GM19397 (cell line): ENCODE results near the gene TGFA.
"Not testable (repeated sequence)": the region's sequence is repeated elsewhere in the genome, so short reads cannot be mapped to it uniquely, and the experiment has no call there.

ENCODE experiments used
- ATAC-seq: cut with Tn5 transposase; IDR thresholded peaks from one replicate; pipeline ENCODE4 v1.9.1; 2021; ENCODE audit warnings: mild to moderate bottlenecking, moderate library complexity; ENCODE audit not compliant: unreplicated experiment

Gene TGFA

DNA sequence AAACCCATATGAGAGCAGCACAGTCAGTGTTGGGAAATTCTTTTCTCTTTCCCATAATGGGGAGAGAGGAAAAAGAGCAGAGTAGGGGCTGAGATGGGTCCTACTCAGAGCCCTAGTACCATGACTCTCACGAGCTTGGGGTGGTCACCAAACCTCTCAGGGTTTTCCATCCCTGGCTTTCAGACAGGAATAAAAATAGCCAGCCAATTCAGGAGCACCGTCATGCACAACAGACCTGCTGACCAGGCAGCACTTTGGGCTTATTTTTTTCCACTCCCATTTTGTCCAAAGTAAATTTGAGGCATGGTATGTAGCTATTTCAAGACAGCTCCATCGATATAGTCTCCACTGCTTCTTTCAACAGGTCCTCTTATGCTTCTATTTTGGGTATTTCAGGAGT is 86.4 kb downstream of the TGFA start:
- no peak for ATAC-seq

GRCh38 chr2:70466647-70467046 is 87.0 kb downstream of the TGFA start:
- ATAC-seq = not testable (repeated sequence)

DNA sequence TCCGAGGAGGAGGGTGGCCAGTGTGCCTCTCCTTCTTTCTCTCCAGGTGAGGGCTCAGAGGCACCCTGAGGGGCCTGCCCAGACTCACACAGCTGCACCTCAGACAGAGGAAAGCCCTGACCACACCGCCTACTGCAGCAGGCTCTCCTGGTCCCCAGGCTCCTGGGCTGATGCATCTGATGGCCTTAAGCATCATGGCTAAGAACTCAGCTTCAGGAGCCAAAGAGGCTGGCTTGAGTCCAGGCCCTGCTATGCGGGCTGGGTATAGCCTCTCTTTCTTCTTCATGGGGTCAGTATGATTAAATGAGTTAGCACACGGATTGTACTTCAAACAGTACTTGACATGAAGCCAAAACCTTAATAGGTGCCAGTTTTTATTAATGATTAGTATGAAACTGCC is 89.6 kb downstream of the TGFA start:
- no peak for ATAC-seq

GRCh38 chr2:70463581-70463980 is 90.0 kb downstream of the TGFA start:
- no peak for ATAC-seq

- no peak for ATAC-seq
Measured at GRCh38 chr2:70461981-70462876, 91.4 kb downstream of the TGFA start.

GRCh38 chr2:70461414-70461813 is 92.2 kb downstream of the TGFA start:
- no peak for ATAC-seq

- no peak for ATAC-seq
Measured at GRCh38 chr2:70460333-70460732, 93.3 kb downstream of the TGFA start.

GRCh38 chr2:70458661-70459060 is 95.0 kb downstream of the TGFA start:
- ATAC-seq = no peak

GRCh38 chr2:70456585-70457495 is 96.8 kb downstream of the TGFA start:
- no peak for ATAC-seq

DNA sequence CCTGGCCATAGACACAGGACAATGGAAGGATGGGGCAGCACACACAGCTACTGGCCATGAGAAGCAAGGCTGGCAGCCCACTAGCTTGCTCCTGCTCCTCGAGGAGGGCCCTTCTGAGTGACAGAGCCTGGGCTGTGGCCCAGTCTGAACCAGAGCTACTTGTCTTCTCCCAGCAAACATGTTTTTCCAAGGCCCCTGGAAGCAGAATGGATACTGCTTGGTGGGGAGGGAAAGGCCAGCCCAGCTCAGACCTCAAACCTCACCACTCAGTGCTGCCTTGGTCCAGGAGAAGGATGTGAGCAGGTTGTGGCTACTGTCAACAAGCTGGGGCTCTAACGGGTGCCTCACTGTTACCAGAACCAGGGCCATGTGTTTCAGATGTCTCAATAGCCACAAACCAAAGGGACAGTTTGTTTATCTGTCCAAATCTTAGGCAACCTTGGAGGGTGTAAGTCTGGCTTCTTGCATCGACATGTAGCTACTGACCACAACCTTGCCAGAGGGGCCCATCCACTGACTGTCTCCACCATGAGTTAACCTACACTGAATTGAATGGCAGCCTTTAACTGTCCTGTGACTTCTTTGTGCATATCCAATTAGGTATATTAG is 98.6 kb downstream of the TGFA start:
- ATAC-seq = no peak

GRCh38 chr2:70450641-70451250 is 102.9 kb downstream of the TGFA start:
- ATAC-seq = no peak

DNA sequence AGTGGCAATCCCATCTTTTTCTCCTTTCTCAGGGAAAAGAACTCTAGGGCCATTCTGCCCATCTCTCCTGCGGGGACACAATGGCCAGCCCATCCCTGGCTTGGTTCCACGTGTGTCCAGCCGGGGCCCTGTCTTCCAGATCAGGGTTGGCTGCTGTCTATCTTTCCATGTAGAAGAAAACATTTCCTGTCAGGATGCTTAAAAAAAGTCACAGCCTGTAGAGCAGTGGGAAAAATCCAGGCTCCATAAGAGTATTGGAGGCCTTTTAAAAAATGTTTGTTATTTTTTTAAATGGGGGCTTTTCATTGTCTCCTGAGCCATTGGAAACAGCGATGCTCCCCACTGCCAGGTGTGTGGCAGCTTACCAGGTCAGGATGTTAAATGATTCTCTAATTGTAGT is 105.6 kb downstream of the TGFA start:
- no peak for ATAC-seq

DNA sequence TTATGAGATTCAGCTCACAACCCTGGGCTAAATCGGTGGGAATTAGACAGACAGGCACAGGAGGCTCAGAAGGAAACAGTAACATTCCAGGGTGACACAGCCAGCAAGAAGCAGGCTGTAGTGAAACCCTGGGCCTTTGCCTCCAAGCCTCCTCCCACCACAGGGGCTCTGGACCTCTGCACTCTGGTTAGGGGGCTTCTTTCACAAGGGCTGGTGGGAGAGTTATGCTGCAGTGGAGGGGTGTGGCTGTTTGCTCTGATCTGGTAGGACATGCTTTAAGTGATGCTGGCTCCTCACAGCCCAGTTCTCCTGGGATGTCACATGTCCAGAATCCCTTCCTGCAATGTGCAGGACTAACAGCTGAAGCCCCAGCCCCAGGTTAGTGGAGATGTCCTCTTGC is 109.9 kb downstream of the TGFA start:
- ATAC-seq = no peak

DNA sequence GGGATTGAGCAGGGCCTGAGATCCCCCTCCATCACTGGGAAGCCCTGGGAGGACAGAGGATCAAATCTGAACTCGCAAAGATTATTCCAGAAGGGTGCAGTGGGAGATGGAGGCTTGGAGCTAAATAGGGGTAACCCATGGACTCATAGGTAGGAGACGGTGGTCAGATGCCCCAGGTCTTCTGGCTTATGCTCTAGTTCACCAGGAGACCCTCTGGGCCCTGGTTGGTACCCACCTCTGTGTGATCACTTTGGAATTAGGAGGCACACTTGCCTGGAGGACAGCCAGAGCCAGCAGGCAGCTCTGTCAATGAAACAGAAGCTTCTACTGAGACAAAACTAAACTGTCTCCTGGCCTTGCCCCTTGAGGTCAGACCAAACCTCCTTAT is 110.6 kb downstream of the TGFA start:
- ATAC-seq = no peak

GRCh38 chr2:70442301-70443077 is 111.1 kb downstream of the TGFA start:
- no peak for ATAC-seq

DNA sequence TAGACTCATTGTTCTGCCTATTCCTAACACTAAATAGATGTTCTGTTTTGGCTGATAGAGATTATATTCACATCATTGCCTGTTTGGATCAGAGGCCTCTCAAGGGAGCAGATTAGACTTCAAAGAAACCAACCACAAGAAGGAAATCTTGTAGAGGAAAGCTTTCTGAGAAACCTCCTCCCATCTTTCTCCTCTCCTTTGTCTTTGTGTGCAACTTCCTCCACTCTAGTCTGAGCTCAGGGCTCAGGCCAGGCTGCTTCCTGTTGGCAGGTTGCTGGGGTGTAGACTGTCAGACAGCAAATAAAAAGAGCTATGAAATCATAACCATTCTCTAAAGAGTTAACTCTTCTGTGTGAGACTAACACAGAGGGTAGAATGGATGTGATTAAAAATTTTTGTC is 113.0 kb downstream of the TGFA start:
- ATAC-seq = no peak

DNA sequence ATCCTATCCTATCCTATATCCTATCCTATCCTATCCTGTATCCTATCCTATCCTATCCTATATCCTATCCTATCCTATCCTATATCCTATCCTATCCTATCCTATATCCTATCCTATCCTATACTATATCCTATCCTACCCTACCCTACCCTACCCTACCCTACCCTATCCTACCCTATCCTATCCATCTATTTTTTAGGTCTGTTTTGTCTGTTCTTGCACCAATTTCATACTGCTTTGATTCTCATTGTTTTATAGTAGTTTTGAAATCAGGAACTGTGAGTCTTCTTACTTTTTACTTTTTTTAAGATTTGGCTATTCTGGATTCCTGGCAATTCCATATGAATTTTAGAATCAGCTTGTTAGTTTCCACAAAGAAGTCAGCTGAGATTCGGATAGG is 118.5 kb downstream of the TGFA start:
- no peak for ATAC-seq

DNA sequence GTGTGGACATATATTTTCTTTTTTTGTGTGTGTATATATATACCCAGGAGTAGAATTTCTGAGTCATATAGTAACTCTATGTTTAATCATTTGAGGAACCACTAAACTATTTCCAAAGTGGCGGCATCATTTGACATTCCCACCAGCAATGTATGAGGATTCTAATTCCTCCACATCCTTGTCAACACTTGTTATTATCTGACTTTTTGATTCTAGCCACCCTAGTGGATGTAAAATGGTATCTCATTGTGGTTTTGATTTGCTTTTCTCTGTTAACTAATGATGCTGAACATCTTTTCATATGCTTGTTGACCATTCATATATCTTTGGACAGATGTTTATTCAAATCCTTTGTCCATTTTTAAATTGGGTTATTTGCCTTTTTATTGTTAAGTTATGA is 120.3 kb downstream of the TGFA start:
- no peak for ATAC-seq

- ATAC-seq = no peak
Measured at GRCh38 chr2:70431716-70432347, 121.8 kb downstream of the TGFA start.

DNA sequence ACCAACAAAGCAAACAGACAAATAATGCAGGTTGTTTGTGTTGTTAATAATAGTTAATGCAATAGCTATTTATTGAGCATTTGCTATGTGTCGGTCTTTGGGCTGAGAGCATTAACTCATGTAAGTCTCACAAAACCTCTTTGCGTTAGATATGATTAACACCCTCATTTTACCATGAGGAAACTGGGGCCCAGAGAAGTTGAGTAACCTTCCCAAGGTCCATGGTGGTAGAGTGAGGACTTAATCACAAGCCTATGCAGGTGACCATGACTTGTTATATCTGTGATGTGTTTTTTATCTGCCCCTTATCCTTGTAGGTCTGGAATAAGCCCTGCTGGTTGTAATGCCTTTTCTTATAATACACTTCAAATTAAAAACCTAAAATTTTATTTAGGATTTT is 127.3 kb downstream of the TGFA start:
- ATAC-seq = no peak
